Measurements from ENCODE around the gene PTGR3. TPM values are rescaled to one million over a fixed set of nuclear protein-coding genes. Genes with fewer than 3 reads are reported as not detected.

Gene PTGR3
- total RNA-seq, 5 donors from 2014 or later (not counting 1 experiment from before 2014, with no cell fraction given), result 32.8 to 44.1 (median 36.5) TPM

GRCh38 chr18:75202696-75203365, 6.1 kb downstream of the PTGR3 start:
- Mint-ChIP-seq H3K27me3 (no peaks in the 10 kb centered on the region), H3K4me3 (peak overlapping the region in 1 of 3 donors; percentile 15), H3K27ac (peak overlapping the region in 1 of 2 donors; percentile 47), H3K36me3 (peaks cover 19% of the 10 kb centered on the region), H3K4me1 (peaks cover 37 to 64% (median 49%) of the 10 kb centered on the region in 3 donors), H3K9me3 (no peaks in the 10 kb centered on the region)
- Histone ChIP-seq H3K27me3 (replicated peaks in 1 of 2; ENCODE audit: control insufficient read depth in 2 of 2, extremely low read depth in 1 of 2, insufficient read depth in 2 of 2, low read length in 1 of 2) (peaks cover 0 to 2% of the 10 kb centered on the region in 2 experiments), H3K27ac (ENCODE audit: low read length) (no peak overlapping the region), H3K36me3 (ENCODE audit: control insufficient read depth in 2 of 2, extremely low read depth in 1 of 2, insufficient read depth in 1 of 2, low read length in 1 of 2) (peaks cover 0 to 15% of the 10 kb centered on the region in 2 donors), H3K4me1 (ENCODE audit: control insufficient read depth in 1 of 2, extremely low read depth in 1 of 2, insufficient read depth in 2 of 2, low read length in 2 of 2) (peaks cover 16 to 36% of the 10 kb centered on the region in 2 experiments), H3K4me3 (ENCODE audit: control insufficient read depth in 1 of 2, extremely low read depth in 1 of 2, low read length in 1 of 2) (no peak overlapping the region), H3K9me3 (no peaks in the 10 kb centered on the region)
- ChIA-PET CTCF (no interaction called here), POLR2A (no interaction called here)
- WGBS (ENCODE audit: insufficient coverage), result 80% methylated on average over 1 of the region's 6 CpGs
- DNase-seq (no peak), ATAC-seq (replicated peaks in 1 of 4) (no peak)

DNA sequence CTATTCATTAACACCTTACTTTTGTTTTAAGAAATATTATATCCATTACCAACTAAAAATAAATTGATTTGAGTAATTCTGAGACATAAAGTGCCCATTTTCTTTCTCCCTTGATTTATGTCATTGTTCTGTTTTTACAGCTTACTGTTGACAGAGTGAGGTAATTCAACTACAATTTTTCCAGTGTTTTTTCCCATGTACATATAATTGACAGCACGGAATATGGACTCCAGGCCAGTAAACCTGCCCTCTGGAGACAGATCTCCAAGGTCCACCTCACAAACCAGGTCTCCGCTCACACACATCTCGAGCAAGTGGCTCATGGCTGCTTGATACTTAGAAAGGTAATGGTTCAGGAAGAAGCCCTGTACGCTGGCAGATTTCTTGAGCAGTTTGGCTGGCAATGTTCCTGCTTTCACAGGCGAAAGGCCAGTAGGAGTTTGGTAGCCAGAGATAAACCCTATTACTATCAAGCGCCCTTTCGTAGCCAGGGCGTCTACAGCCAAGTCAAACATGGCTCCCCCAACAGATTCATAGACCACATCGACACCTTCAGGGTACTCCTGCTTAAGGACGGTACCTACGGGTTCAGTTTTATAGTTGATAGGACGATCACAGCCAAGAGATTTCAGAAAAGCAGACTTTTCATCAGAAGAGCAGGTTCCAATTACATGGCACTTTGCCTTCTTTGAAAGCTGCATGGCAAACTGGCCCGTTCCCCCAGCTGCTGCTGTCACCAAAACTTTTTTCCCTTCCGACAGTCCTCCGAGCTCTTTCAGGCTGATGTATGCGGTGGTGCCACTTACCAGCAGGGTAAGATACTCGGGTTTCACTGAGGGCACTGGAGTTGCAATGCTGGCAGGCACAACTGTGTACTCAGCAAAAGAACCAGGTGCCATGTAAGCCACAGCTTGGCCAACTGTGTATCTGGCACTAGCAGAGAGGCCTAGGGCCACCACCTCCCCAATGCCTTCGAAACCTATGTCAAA, 7.4 kb downstream of the PTGR3 start:
- Mint-ChIP-seq H3K9me3 (no peaks in the 10 kb centered on the region), H3K36me3 (peaks cover 23% of the 10 kb centered on the region), H3K27me3 (no peaks in the 10 kb centered on the region), H3K4me3 (no peak overlapping the region), H3K4me1 (peaks cover 25 to 60% (median 42%) of the 10 kb centered on the region in 3 donors), H3K27ac (no peak overlapping the region)
- WGBS (ENCODE audit: insufficient coverage), result 98% methylated on average over 9 of the region's 18 CpGs
- Histone ChIP-seq H3K36me3 (ENCODE audit: control insufficient read depth in 2 of 2, extremely low read depth in 1 of 2, insufficient read depth in 1 of 2, low read length in 1 of 2) (peaks cover 0 to 15% of the 10 kb centered on the region in 2 donors), H3K4me1 (ENCODE audit: control insufficient read depth in 1 of 2, extremely low read depth in 1 of 2, insufficient read depth in 2 of 2, low read length in 2 of 2) (peaks cover 7 to 23% of the 10 kb centered on the region in 2 experiments), H3K27me3 (replicated peaks in 1 of 2; ENCODE audit: control insufficient read depth in 2 of 2, extremely low read depth in 1 of 2, insufficient read depth in 2 of 2, low read length in 1 of 2) (peaks cover 0 to 2% of the 10 kb centered on the region in 2 experiments), H3K9me3 (no peaks in the 10 kb centered on the region), H3K27ac (ENCODE audit: low read length) (no peak overlapping the region), H3K4me3 (ENCODE audit: control insufficient read depth in 1 of 2, extremely low read depth in 1 of 2, low read length in 1 of 2) (no peak overlapping the region)
- CTCF ChIA-PET, result no interaction called here
- ATAC-seq (replicated peaks in 1 of 4) (no peak), DNase-seq (no peak)
- POLR2A ChIA-PET, result no interaction called here

GRCh38 chr18:75200605-75201280, 8.2 kb downstream of the PTGR3 start:
- H3K9me3 Mint-ChIP-seq, result no peaks in the 10 kb centered on the region
- H3K36me3 ChIP-seq (ENCODE audit: control insufficient read depth in 2 of 2, extremely low read depth in 1 of 2, insufficient read depth in 1 of 2, low read length in 1 of 2), result peaks cover 0 to 15% of the 10 kb centered on the region in 2 donors
- peaks cover 0 to 2% of the 10 kb centered on the region in 2 experiments for H3K27me3 ChIP-seq (replicated peaks in 1 of 2; ENCODE audit: control insufficient read depth in 2 of 2, extremely low read depth in 1 of 2, insufficient read depth in 2 of 2, low read length in 1 of 2)
- H3K4me3 ChIP-seq (ENCODE audit: control insufficient read depth in 1 of 2, extremely low read depth in 1 of 2, low read length in 1 of 2), result no peak overlapping the region
- CTCF ChIA-PET, result no interaction called here
- POLR2A ChIA-PET, result no interaction called here
- peaks cover 17 to 55% (median 35%) of the 10 kb centered on the region in 3 donors for H3K4me1 Mint-ChIP-seq
- no peaks in the 10 kb centered on the region for H3K9me3 ChIP-seq
- no peak overlapping the region for H3K4me3 Mint-ChIP-seq
- H3K27ac ChIP-seq (ENCODE audit: low read length), result no peak overlapping the region
- DNase-seq (no peak), ATAC-seq (replicated peaks in 1 of 4) (no peak)
- H3K36me3 Mint-ChIP-seq, result peaks cover 24% of the 10 kb centered on the region
- H3K27me3 Mint-ChIP-seq, result no peaks in the 10 kb centered on the region
- H3K27ac Mint-ChIP-seq, result peak overlapping the region; percentile 53 to 59
- WGBS (ENCODE audit: insufficient coverage), result 100% methylated on average over 1 of the region's 7 CpGs
- peaks cover 5 to 21% of the 10 kb centered on the region in 2 experiments for H3K4me1 ChIP-seq (ENCODE audit: control insufficient read depth in 1 of 2, extremely low read depth in 1 of 2, insufficient read depth in 2 of 2, low read length in 2 of 2)

DNA sequence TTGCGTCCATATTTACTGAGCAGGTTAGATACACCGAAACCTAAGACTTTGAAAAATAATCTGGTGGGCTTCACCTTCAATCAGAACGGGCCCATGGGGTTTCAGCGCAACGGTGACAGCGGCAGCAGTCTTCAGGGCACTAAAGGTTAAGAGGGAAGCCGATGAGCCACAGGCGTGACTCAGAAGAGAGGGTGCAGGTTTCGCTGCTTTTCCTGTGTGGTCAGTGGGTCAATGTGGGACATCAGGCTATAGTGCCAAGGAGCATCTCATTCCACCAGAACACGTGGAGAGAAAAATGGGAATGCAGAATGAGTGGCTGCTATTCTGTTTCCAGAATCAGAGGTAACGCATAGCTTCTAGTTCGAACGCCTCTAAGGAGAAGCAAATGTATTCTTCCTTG, 8.9 kb downstream of the PTGR3 start:
- Mint-ChIP-seq H3K27me3 (no peaks in the 10 kb centered on the region), H3K4me1 (peaks cover 10 to 48% (median 29%) of the 10 kb centered on the region in 3 donors), H3K36me3 (peaks cover 21% of the 10 kb centered on the region), H3K9me3 (no peaks in the 10 kb centered on the region), H3K27ac (no peak overlapping the region), H3K4me3 (no peak overlapping the region)
- Histone ChIP-seq H3K27ac (ENCODE audit: low read length) (no peak overlapping the region), H3K36me3 (ENCODE audit: control insufficient read depth in 2 of 2, extremely low read depth in 1 of 2, insufficient read depth in 1 of 2, low read length in 1 of 2) (peaks cover 0 to 15% of the 10 kb centered on the region in 2 donors), H3K27me3 (replicated peaks in 1 of 2; ENCODE audit: control insufficient read depth in 2 of 2, extremely low read depth in 1 of 2, insufficient read depth in 2 of 2, low read length in 1 of 2) (no peaks in the 10 kb centered on the region), H3K4me3 (ENCODE audit: control insufficient read depth in 1 of 2, extremely low read depth in 1 of 2, low read length in 1 of 2) (no peak overlapping the region), H3K9me3 (no peaks in the 10 kb centered on the region), H3K4me1 (ENCODE audit: control insufficient read depth in 1 of 2, extremely low read depth in 1 of 2, insufficient read depth in 2 of 2, low read length in 2 of 2) (peaks cover 0 to 14% of the 10 kb centered on the region in 2 experiments)
- ATAC-seq (replicated peaks in 1 of 4) (no peak), DNase-seq (no peak)
- ChIA-PET POLR2A (no interaction called here), CTCF (no interaction called here)
- WGBS (ENCODE audit: insufficient coverage), result 98% methylated on average over 13 of the region's 13 CpGs

DNA sequence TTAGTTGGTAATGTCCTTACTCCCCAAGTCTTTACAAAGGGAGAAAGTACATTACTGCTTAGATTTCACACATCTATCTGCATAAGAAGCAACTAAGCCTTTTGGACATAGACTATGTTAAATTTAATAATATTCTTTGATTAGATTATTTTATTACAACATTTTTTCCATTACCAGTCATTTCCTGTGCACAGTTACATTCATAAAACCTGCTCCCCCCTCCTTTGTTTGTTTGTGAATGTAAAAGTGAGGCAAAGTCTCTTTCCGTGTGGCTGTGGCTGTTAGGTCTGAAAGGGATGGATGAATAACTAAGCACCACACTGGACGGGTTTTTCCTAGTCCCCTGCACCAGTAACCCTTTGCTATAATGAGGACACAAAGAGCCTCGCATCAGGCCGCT, 9.6 kb downstream of the PTGR3 start:
- no CpG with 5 or more reads among the region's 4 CpGs for WGBS (ENCODE audit: insufficient coverage)
- H3K4me3 Mint-ChIP-seq, result no peak overlapping the region
- DNase-seq (no peak), ATAC-seq (replicated peaks in 1 of 4) (no peak)
- peaks cover 0 to 7% of the 10 kb centered on the region in 2 experiments for H3K4me1 ChIP-seq (ENCODE audit: control insufficient read depth in 1 of 2, extremely low read depth in 1 of 2, insufficient read depth in 2 of 2, low read length in 2 of 2)
- H3K36me3 Mint-ChIP-seq, result peaks cover 21% of the 10 kb centered on the region
- H3K9me3 ChIP-seq, result no peaks in the 10 kb centered on the region
- no peak overlapping the region for H3K27ac ChIP-seq (ENCODE audit: low read length)
- H3K27me3 Mint-ChIP-seq, result no peaks in the 10 kb centered on the region
- POLR2A ChIA-PET, result interaction anchor here in 1 of 2 donors (0.6 kb wide), 1 partner anchor 145 kb away, joined by 4 read pairs; no protein-coding TSS in a partner anchor
- H3K27ac Mint-ChIP-seq, result peak overlapping the region; percentile 36 to 45
- no peaks in the 10 kb centered on the region for H3K9me3 Mint-ChIP-seq
- no peak overlapping the region for H3K4me3 ChIP-seq (ENCODE audit: control insufficient read depth in 1 of 2, extremely low read depth in 1 of 2, low read length in 1 of 2)
- CTCF ChIA-PET, result no interaction called here
- no peaks in the 10 kb centered on the region for H3K27me3 ChIP-seq (replicated peaks in 1 of 2; ENCODE audit: control insufficient read depth in 2 of 2, extremely low read depth in 1 of 2, insufficient read depth in 2 of 2, low read length in 1 of 2)
- peaks cover 8 to 50% (median 29%) of the 10 kb centered on the region in 3 donors for H3K4me1 Mint-ChIP-seq
- H3K36me3 ChIP-seq (ENCODE audit: control insufficient read depth in 2 of 2, extremely low read depth in 1 of 2, insufficient read depth in 1 of 2, low read length in 1 of 2), result peaks cover 0 to 15% of the 10 kb centered on the region in 2 donors

DNA sequence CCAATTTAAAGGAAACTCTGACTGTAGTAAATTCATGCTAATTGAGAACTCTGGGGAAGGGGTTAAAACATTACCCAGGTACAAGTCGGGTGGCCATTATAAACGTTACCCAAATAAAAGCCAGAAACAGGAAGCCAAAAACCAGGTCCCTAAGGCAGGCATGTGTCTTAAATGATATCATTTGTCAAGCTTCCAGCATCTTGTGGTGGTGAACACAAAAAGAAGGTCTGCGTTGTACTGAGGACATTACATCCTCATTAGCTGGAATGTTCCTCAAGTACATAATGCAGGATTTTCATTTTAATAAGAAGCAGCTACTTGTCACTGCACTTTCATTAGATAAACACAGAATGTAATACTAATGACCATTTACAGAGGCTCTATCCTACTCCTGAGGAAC, 10.9 kb downstream of the PTGR3 start:
- Histone ChIP-seq H3K27ac (ENCODE audit: low read length) (no peak overlapping the region), H3K36me3 (ENCODE audit: control insufficient read depth in 2 of 2, extremely low read depth in 1 of 2, insufficient read depth in 1 of 2, low read length in 1 of 2) (peaks cover 0 to 15% of the 10 kb centered on the region in 2 donors), H3K4me3 (ENCODE audit: control insufficient read depth in 1 of 2, extremely low read depth in 1 of 2, low read length in 1 of 2) (no peak overlapping the region), H3K4me1 (ENCODE audit: control insufficient read depth in 1 of 2, extremely low read depth in 1 of 2, insufficient read depth in 2 of 2, low read length in 2 of 2) (no peaks in the 10 kb centered on the region), H3K27me3 (replicated peaks in 1 of 2; ENCODE audit: control insufficient read depth in 2 of 2, extremely low read depth in 1 of 2, insufficient read depth in 2 of 2, low read length in 1 of 2) (no peaks in the 10 kb centered on the region), H3K9me3 (no peaks in the 10 kb centered on the region)
- peaks cover 21% of the 10 kb centered on the region for H3K36me3 Mint-ChIP-seq
- H3K4me1 Mint-ChIP-seq, result peaks cover 8 to 47% (median 29%) of the 10 kb centered on the region in 3 donors
- 40% methylated on average over 1 of the region's 3 CpGs for WGBS (ENCODE audit: insufficient coverage)
- H3K4me3 Mint-ChIP-seq, result no peak overlapping the region
- CTCF ChIA-PET, result no interaction called here
- ATAC-seq (replicated peaks in 1 of 4) (no peak), DNase-seq (no peak)
- POLR2A ChIA-PET, result no interaction called here
- H3K27ac Mint-ChIP-seq, result peak overlapping the region; percentile 55 to 63
- H3K27me3 Mint-ChIP-seq, result no peaks in the 10 kb centered on the region
- H3K9me3 Mint-ChIP-seq, result no peaks in the 10 kb centered on the region
